ENCODE results near the gene TNK1. TPM values are rescaled to one million over a fixed set of nuclear protein-coding genes. Genes with fewer than 3 reads are reported as not detected.

TNK1 gene
- total and polyA plus RNA-seq, 2 donors (not counting 3 experiments of a cell fraction or from before 2014, with no cell fraction given): 0.22 to 0.58 TPM

- H3K27me3 ChIP-seq (ENCODE audit: control insufficient read depth in 2 of 2, insufficient read depth in 2 of 2, low read length in 2 of 2): no peaks in the 10 kb centered on the region
- FAIRE-seq (no peak), DNase-seq (ENCODE audit: low read depth, low spot score) (no peak)
- H3K4me1 ChIP-seq (ENCODE audit: control insufficient read depth, extremely low read depth, insufficient read depth, low read length): peaks cover 12% of the 10 kb centered on the region
- CTCF ChIA-PET: interaction anchor here (0.8 to 1.2 kb wide), 4 partner anchors 15 to 154 kb away, joined by 3 to 4 read pairs (median 3); no protein-coding TSS in a partner anchor
- no peak overlapping the region for H3K4me3 ChIP-seq (replicated peaks in 1 of 3; ENCODE audit: insufficient read depth in 1 of 3, low read depth in 1 of 3, low read length in 3 of 3)
- H3K4me2 ChIP-seq (ENCODE audit: insufficient read depth, low read length): no peak overlapping the region
- H3K9me3 ChIP-seq (replicated peaks; ENCODE audit: control insufficient read depth, insufficient read depth, low read length): no peaks in the 10 kb centered on the region
- no peak overlapping the region for H3K9ac ChIP-seq (replicated peaks; ENCODE audit: extremely low read depth, insufficient read depth, low read length)
- H3K79me2 ChIP-seq (ENCODE audit: control insufficient read depth, insufficient read depth, low read length): peaks cover 4% of the 10 kb centered on the region
- no peak for TF ChIP-seq JUN (IDR thresholded peaks at IDR 0.05; ENCODE audit: borderline replicate concordance, insufficient read depth, insufficient read length, low read depth)
- H3K27ac ChIP-seq (ENCODE audit: insufficient read depth, low read depth, low read length): no peak overlapping the region
- no peaks in the 10 kb centered on the region for H4K20me1 ChIP-seq (replicated peaks; ENCODE audit: control insufficient read depth, extremely low read depth, insufficient read depth, low read length)
- no peak overlapping the region for H2AFZ ChIP-seq (ENCODE audit: low read depth, low read length)
- BruUV-seq (replicated peaks): no TSS peak
- intact Hi-C loops (cut with micrococcal nuclease) (no loop called here), dilution Hi-C loops (cut with MboI; ENCODE audit: extremely low pct_ligation_motif_present, low sequenced_read_pairs) (no loop called here)
- POLR2A ChIA-PET: no interaction called here
- H3K36me3 ChIP-seq (ENCODE audit: control insufficient read depth in 2 of 2, extremely low read depth in 1 of 2, insufficient read depth in 2 of 2, low read length in 2 of 2): peaks cover 0 to 15% of the 10 kb centered on the region in 2 experiments
- no peaks in the 10 kb centered on the region for H3K9me1 ChIP-seq (replicated peaks; ENCODE audit: control insufficient read depth, extremely low read depth, insufficient read depth, low read length)
Observed at GRCh38 chr17:7407082-7407481, 26.2 kb downstream of the TNK1 start.

- POLR2A ChIA-PET: no interaction called here
Observed at GRCh38 chr17:7407485-7408251, 26.8 kb downstream of the TNK1 start, which contains the start of gene NLGN2. Gene NLGN2, plus strand, starts transcription at chr17:7407845. Its CDS starts 411 bp downstream, at chr17:7408256.

More at GRCh38 chr17:7407485-7408251, 26.8 kb downstream of the TNK1 start, which contains the start of gene NLGN2:
- Histone ChIP-seq H3K27ac (ENCODE audit: insufficient read depth, low read depth, low read length) (no peak within 1 kb of the TSS), H3K9ac (replicated peaks; ENCODE audit: extremely low read depth, insufficient read depth, low read length) (no peak within 1 kb of the TSS), H3K79me2 (ENCODE audit: control insufficient read depth, insufficient read depth, low read length) (peaks cover 4% of the 10 kb centered on the region), H3K36me3 (ENCODE audit: control insufficient read depth in 2 of 2, extremely low read depth in 1 of 2, insufficient read depth in 2 of 2, low read length in 2 of 2) (peaks cover 0 to 15% of the 10 kb centered on the region in 2 experiments), H3K27me3 (ENCODE audit: control insufficient read depth in 2 of 2, insufficient read depth in 2 of 2, low read length in 2 of 2) (no peaks in the 10 kb centered on the region), H3K9me3 (replicated peaks; ENCODE audit: control insufficient read depth, insufficient read depth, low read length) (no peaks in the 10 kb centered on the region), H2AFZ (ENCODE audit: low read depth, low read length) (no peak within 1 kb of the TSS), H3K4me3 (replicated peaks in 1 of 3; ENCODE audit: insufficient read depth in 1 of 3, low read depth in 1 of 3, low read length in 3 of 3) (no peak within 1 kb of the TSS), H3K4me1 (ENCODE audit: control insufficient read depth, extremely low read depth, insufficient read depth, low read length) (peaks cover 11% of the 10 kb centered on the region), H3K9me1 (replicated peaks; ENCODE audit: control insufficient read depth, extremely low read depth, insufficient read depth, low read length) (no peaks in the 10 kb centered on the region), H3K4me2 (ENCODE audit: insufficient read depth, low read length) (no peak within 1 kb of the TSS), H4K20me1 (replicated peaks; ENCODE audit: control insufficient read depth, extremely low read depth, insufficient read depth, low read length) (no peaks in the 10 kb centered on the region)
- DNase-seq (ENCODE audit: low read depth, low spot score): no peak
- CTCF ChIA-PET: interaction anchor here (0.8 to 1.1 kb wide), 3 partner anchors 15 to 153 kb away, joined by 3 to 4 read pairs (median 3); no protein-coding TSS in a partner anchor
- FAIRE-seq: no peak
- dilution Hi-C loops (cut with MboI; ENCODE audit: extremely low pct_ligation_motif_present, low sequenced_read_pairs): no loop called here
- no TSS peak for BruUV-seq (replicated peaks)
- intact Hi-C loops (cut with micrococcal nuclease): no loop called here
- TF ChIP-seq MYC (IDR thresholded peaks at IDR 0.05; ENCODE audit: low read depth, low read length): no peak
- TF ChIP-seq POLR2AphosphoS5 (IDR thresholded peaks at IDR 0.05; ENCODE audit: insufficient read depth, low read depth, low read length): no peak
- no peak for TF ChIP-seq EZH2 (IDR thresholded peaks at IDR 0.05; ENCODE audit: borderline replicate concordance, low read depth, low read length, severe bottlenecking)
- TF ChIP-seq, protein P1, sequence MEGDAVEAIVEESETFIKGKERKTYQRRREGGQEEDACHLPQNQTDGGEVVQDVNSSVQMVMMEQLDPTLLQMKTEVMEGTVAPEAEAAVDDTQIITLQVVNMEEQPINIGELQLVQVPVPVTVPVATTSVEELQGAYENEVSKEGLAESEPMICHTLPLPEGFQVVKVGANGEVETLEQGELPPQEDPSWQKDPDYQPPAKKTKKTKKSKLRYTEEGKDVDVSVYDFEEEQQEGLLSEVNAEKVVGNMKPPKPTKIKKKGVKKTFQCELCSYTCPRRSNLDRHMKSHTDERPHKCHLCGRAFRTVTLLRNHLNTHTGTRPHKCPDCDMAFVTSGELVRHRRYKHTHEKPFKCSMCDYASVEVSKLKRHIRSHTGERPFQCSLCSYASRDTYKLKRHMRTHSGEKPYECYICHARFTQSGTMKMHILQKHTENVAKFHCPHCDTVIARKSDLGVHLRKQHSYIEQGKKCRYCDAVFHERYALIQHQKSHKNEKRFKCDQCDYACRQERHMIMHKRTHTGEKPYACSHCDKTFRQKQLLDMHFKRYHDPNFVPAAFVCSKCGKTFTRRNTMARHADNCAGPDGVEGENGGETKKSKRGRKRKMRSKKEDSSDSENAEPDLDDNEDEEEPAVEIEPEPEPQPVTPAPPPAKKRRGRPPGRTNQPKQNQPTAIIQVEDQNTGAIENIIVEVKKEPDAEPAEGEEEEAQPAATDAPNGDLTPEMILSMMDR (IDR thresholded peaks at IDR 0.05; ENCODE audit: extremely low read depth in 1 of 2, insufficient read depth in 1 of 2, low read depth in 1 of 2, low read length in 2 of 2): no peak
- no peak for TF ChIP-seq GATA2 (IDR thresholded peaks at IDR 0.05; ENCODE audit: insufficient read depth, insufficient read length, low read depth, low read length)
- TF ChIP-seq JUN (IDR thresholded peaks at IDR 0.05; ENCODE audit: borderline replicate concordance, insufficient read depth, insufficient read length, low read depth): no peak
- no peak for TF ChIP-seq MAX (IDR thresholded peaks at IDR 0.05; ENCODE audit: insufficient read depth, insufficient read length)
- TF ChIP-seq POLR2A (IDR thresholded peaks at IDR 0.05; ENCODE audit: low read depth, low read length): no peak
- no peak for TF ChIP-seq FOS (IDR thresholded peaks at IDR 0.05; ENCODE audit: borderline replicate concordance, insufficient read depth, low read length)
